Right kidney (tissue), 1 donor: ENCODE measurements around the gene TTC7B.

ENCODE experiments used
- DNase-seq: peaks from one replicate; pipeline ENCODE4 v3.0.0-alpha.2; 2016

TTC7B gene

GRCh38 chr14:90599748-90600507 lies 216.3 kb downstream of the TTC7B start:
- no peak for DNase-seq

GRCh38 chr14:90599339-90599738 lies 216.9 kb downstream of the TTC7B start:
- no peak for DNase-seq

GRCh38 chr14:90597961-90598360 lies 218.3 kb downstream of the TTC7B start:
- DNase-seq: no peak

- DNase-seq: no peak
These were observed 219.5 kb downstream of the TTC7B start for GRCh38 chr14:90596733-90597132.

- no peak for DNase-seq
These were observed 222.8 kb downstream of the TTC7B start for GRCh38 chr14:90593254-90594040.

GRCh38 chr14:90592655-90593054 lies 223.6 kb downstream of the TTC7B start:
- no peak for DNase-seq

- DNase-seq: no peak
These were observed 228.3 kb downstream of the TTC7B start for GRCh38 chr14:90587918-90588317.

- no peak for DNase-seq
These were observed 228.8 kb downstream of the TTC7B start for GRCh38 chr14:90587252-90587910.

- no peak for DNase-seq
These were observed 231.1 kb downstream of the TTC7B start for GRCh38 chr14:90585106-90585505.

GRCh38 chr14:90583916-90584605 lies 232.2 kb downstream of the TTC7B start:
- DNase-seq: no peak

GRCh38 chr14:90583427-90583826 lies 232.8 kb downstream of the TTC7B start:
- DNase-seq: no peak

GRCh38 chr14:90582166-90582565 lies 234.1 kb downstream of the TTC7B start:
- DNase-seq: no peak

- DNase-seq: no peak
These were observed 234.5 kb downstream of the TTC7B start for GRCh38 chr14:90581745-90582144.

- DNase-seq: no peak
These were observed 235.6 kb downstream of the TTC7B start for GRCh38 chr14:90580377-90581335.

- no peak for DNase-seq
These were observed 236.4 kb downstream of the TTC7B start for GRCh38 chr14:90579816-90580215.

- DNase-seq: no peak
These were observed 237.1 kb downstream of the TTC7B start for GRCh38 chr14:90579088-90579487.

GRCh38 chr14:90578283-90578985 lies 237.8 kb downstream of the TTC7B start:
- no peak for DNase-seq

GRCh38 chr14:90577661-90578282 lies 238.5 kb downstream of the TTC7B start:
- DNase-seq: no peak

GRCh38 chr14:90576981-90577660 lies 239.1 kb downstream of the TTC7B start:
- DNase-seq: no peak

- no peak for DNase-seq
These were observed 239.6 kb downstream of the TTC7B start for GRCh38 chr14:90576581-90576980.
